ENCODE results near the gene ANKS1B. TPM values are rescaled to one million over a fixed set of nuclear protein-coding genes. Genes with fewer than 3 reads are reported as not detected.
"Not testable (repeated sequence)": the region's sequence is repeated elsewhere in the genome, so short reads cannot be mapped to it uniquely, and the experiment has no call there.

ANKS1B gene
- total RNA-seq, 1 experiment from 2014 or later: 0.54 TPM

DNA sequence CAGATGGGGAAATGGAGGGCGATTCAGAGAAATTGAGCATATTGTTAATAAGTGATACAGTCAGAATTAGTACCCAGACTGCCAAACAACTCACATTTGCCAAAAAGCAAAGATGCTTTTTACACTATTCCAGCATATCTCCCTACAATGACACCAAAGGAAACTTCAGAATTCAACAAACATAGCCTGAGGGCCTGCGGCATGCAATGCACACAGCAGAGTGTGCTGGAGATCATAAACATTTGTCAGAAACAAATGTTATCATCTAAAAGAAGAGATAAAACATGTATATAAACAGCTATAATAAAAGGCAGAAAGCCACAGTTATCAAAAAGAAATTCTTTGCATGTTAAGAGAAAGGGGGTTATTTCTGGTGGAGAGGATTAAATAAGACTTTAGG, 357.3 kb downstream of the ANKS1B start:
- ATAC-seq (no peak), DNase-seq (ENCODE audit: low read depth, low spot score) (no peak)
- no peaks in the 10 kb centered on the region for H3K36me3 ChIP-seq (ENCODE audit: control insufficient read depth in 1 of 2, insufficient read depth in 2 of 2, low read length in 2 of 2)
- H3K4me3 ChIP-seq (replicated peaks in 1 of 2; ENCODE audit: low read depth in 1 of 2, low read length in 2 of 2): no peak overlapping the region
- POLR2A ChIA-PET: no interaction called here
- H2AFZ ChIP-seq (ENCODE audit: low read depth, low read length, poor library complexity, severe bottlenecking): no peak overlapping the region
- H3K9me2 ChIP-seq (ENCODE audit: insufficient read depth): no peaks in the 10 kb centered on the region
- H3K27ac ChIP-seq (ENCODE audit: low read depth, low read length): no peak overlapping the region
- H3K4me2 ChIP-seq (ENCODE audit: low read length): no peak overlapping the region
- no peaks in the 10 kb centered on the region for H3K9me3 ChIP-seq (ENCODE audit: control insufficient read depth in 1 of 2, insufficient read depth in 1 of 2, low read depth in 1 of 2, low read length in 2 of 2)
- H3K27me3 ChIP-seq (ENCODE audit: insufficient read depth, low read length): 0 out of 2 replicates have a peak, but pooled peaks cover 4% of the 10 kb centered on the region
- H3K9ac ChIP-seq (ENCODE audit: low read length): no peak overlapping the region
- H3K4me1 ChIP-seq (ENCODE audit: control insufficient read depth in 1 of 2, insufficient read depth in 2 of 2, low read length in 2 of 2): no peaks in the 10 kb centered on the region
- intact Hi-C loops (cut with micrococcal nuclease): no loop called here
- RAD21 ChIA-PET (ENCODE audit: low non-redundant PET in 1 of 2, low total read pairs in 2 of 2, uncharacterized antibody in 2 of 2, unreplicated experiment in 2 of 2): no interaction called here
- TF ChIP-seq YY1 (IDR thresholded peaks at IDR 0.05; ENCODE audit: extremely low read depth, insufficient replicate concordance, low read depth, low read length): no peak
- BruUV-seq (replicated peaks): no TSS peak
- H4K20me1 ChIP-seq (ENCODE audit: insufficient read depth): no peaks in the 10 kb centered on the region
- CTCF ChIA-PET: no interaction called here
- no peaks in the 10 kb centered on the region for H3K79me2 ChIP-seq (ENCODE audit: insufficient read depth, low read length)

DNA sequence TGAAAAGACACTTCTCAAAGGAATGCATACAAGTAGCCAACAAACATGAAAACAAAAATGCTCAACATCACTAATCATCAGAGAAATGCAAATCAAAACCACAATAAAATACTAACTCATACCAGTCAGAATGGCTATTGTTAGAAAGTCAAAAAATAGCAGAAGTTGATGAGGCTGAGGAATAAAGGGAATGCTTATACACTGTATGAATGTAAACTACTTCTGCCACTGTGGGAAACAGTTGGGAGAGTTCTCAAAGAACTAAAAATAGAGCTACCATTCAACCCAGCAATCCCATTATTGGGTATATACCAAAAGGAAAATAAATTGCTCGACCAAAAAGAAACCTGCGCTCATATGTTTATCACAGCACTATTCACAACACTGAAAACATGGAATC, 360.1 kb downstream of the ANKS1B start:
- H3K9ac ChIP-seq (ENCODE audit: low read length); H3K27ac ChIP-seq (ENCODE audit: low read depth, low read length); H3K9me3 ChIP-seq (ENCODE audit: control insufficient read depth in 1 of 2, insufficient read depth in 1 of 2, low read depth in 1 of 2, low read length in 2 of 2); H3K36me3 ChIP-seq (ENCODE audit: control insufficient read depth in 1 of 2, insufficient read depth in 2 of 2, low read length in 2 of 2); RAD21 ChIA-PET (ENCODE audit: low non-redundant PET in 1 of 2, low total read pairs in 2 of 2, uncharacterized antibody in 2 of 2, unreplicated experiment in 2 of 2); BruUV-seq (replicated peaks); POLR2A ChIA-PET; intact Hi-C loops (cut with micrococcal nuclease); H3K27me3 ChIP-seq (ENCODE audit: insufficient read depth, low read length); H2AFZ ChIP-seq (ENCODE audit: low read depth, low read length, poor library complexity, severe bottlenecking); H3K9me2 ChIP-seq (ENCODE audit: insufficient read depth); ATAC-seq; H3K4me3 ChIP-seq (replicated peaks in 1 of 2; ENCODE audit: low read depth in 1 of 2, low read length in 2 of 2); H3K79me2 ChIP-seq (ENCODE audit: insufficient read depth, low read length); H3K4me2 ChIP-seq (ENCODE audit: low read length); CTCF ChIA-PET; DNase-seq (ENCODE audit: low read depth, low spot score); H3K4me1 ChIP-seq (ENCODE audit: control insufficient read depth in 1 of 2, insufficient read depth in 2 of 2, low read length in 2 of 2); H4K20me1 ChIP-seq (ENCODE audit: insufficient read depth): not testable (repeated sequence)

DNA sequence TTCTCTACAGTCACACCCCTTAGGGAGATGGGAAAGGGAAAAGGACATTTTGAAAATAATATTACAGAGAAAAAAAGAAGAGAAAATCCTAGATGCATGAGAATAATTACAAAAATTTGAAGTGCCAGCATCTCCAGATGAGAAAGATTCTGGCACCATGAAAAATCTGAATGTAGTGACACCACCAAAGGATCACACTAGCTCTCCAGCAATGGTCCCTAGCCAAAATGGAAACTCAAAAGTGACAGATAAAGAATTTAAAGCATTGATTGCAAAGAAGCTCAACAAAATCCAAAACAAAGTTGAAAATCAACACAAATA, 364.6 kb downstream of the ANKS1B start:
- H3K79me2 ChIP-seq (ENCODE audit: insufficient read depth, low read length): no peaks in the 10 kb centered on the region
- no TSS peak for BruUV-seq (replicated peaks)
- ChIA-PET POLR2A (no interaction called here), CTCF (interaction anchor here (1.0 to 2.7 kb wide), 4 partner anchors 230 to 577 kb away, joined by 3 to 11 read pairs (median 4); no protein-coding TSS in a partner anchor), RAD21 (ENCODE audit: low non-redundant PET in 1 of 2, low total read pairs in 2 of 2, uncharacterized antibody in 2 of 2, unreplicated experiment in 2 of 2) (no interaction called here)
- H3K4me3 ChIP-seq (replicated peaks in 1 of 2; ENCODE audit: low read depth in 1 of 2, low read length in 2 of 2): no peak overlapping the region
- no peak overlapping the region for H3K9ac ChIP-seq (ENCODE audit: low read length)
- no peak overlapping the region for H2AFZ ChIP-seq (ENCODE audit: low read depth, low read length, poor library complexity, severe bottlenecking)
- H3K9me3 ChIP-seq (ENCODE audit: control insufficient read depth in 1 of 2, insufficient read depth in 1 of 2, low read depth in 1 of 2, low read length in 2 of 2): no peaks in the 10 kb centered on the region
- intact Hi-C loops (cut with micrococcal nuclease): loop anchor here (1.0 kb wide), 2 partner anchors 233 to 577 kb away; no protein-coding TSS in a partner anchor
- no peaks in the 10 kb centered on the region for H3K27me3 ChIP-seq (ENCODE audit: insufficient read depth, low read length)
- no peaks in the 10 kb centered on the region for H3K4me1 ChIP-seq (ENCODE audit: control insufficient read depth in 1 of 2, insufficient read depth in 2 of 2, low read length in 2 of 2)
- H3K4me2 ChIP-seq (ENCODE audit: low read length): no peak overlapping the region
- H4K20me1 ChIP-seq (ENCODE audit: insufficient read depth): no peaks in the 10 kb centered on the region
- DNase-seq (ENCODE audit: low read depth, low spot score) (no peak), ATAC-seq (no peak)
- no peaks in the 10 kb centered on the region for H3K9me2 ChIP-seq (ENCODE audit: insufficient read depth)
- no peaks in the 10 kb centered on the region for H3K36me3 ChIP-seq (ENCODE audit: control insufficient read depth in 1 of 2, insufficient read depth in 2 of 2, low read length in 2 of 2)
- no peak overlapping the region for H3K27ac ChIP-seq (ENCODE audit: low read depth, low read length)
- TF ChIP-seq CEBPB (IDR thresholded peaks at IDR 0.05; ENCODE audit: low read depth) (no peak), CBX3 (IDR thresholded peaks at IDR 0.05; ENCODE audit: low read depth) (no peak), SP1 (IDR thresholded peaks at IDR 0.05; ENCODE audit: low read depth) (no peak), SIN3A (IDR thresholded peaks at IDR 0.05; ENCODE audit: low read depth) (no peak), YY1 (IDR thresholded peaks at IDR 0.05; ENCODE audit: extremely low read depth, insufficient replicate concordance, low read depth, low read length) (no peak), POLR2AphosphoS5 (IDR thresholded peaks at IDR 0.05; ENCODE audit: low read depth, low read length) (no peak), ELF1 (IDR thresholded peaks at IDR 0.05; ENCODE audit: borderline replicate concordance, low read depth) (no peak)
- TF ChIP-seq, protein P1, sequence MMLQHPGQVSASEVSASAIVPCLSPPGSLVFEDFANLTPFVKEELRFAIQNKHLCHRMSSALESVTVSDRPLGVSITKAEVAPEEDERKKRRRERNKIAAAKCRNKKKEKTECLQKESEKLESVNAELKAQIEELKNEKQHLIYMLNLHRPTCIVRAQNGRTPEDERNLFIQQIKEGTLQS (IDR thresholded peaks at IDR 0.05): no peak
- TF ChIP-seq, protein P2, sequence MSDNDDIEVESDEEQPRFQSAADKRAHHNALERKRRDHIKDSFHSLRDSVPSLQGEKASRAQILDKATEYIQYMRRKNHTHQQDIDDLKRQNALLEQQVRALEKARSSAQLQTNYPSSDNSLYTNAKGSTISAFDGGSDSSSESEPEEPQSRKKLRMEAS (IDR thresholded peaks at IDR 0.05): no peak
- TF ChIP-seq, protein P3, sequence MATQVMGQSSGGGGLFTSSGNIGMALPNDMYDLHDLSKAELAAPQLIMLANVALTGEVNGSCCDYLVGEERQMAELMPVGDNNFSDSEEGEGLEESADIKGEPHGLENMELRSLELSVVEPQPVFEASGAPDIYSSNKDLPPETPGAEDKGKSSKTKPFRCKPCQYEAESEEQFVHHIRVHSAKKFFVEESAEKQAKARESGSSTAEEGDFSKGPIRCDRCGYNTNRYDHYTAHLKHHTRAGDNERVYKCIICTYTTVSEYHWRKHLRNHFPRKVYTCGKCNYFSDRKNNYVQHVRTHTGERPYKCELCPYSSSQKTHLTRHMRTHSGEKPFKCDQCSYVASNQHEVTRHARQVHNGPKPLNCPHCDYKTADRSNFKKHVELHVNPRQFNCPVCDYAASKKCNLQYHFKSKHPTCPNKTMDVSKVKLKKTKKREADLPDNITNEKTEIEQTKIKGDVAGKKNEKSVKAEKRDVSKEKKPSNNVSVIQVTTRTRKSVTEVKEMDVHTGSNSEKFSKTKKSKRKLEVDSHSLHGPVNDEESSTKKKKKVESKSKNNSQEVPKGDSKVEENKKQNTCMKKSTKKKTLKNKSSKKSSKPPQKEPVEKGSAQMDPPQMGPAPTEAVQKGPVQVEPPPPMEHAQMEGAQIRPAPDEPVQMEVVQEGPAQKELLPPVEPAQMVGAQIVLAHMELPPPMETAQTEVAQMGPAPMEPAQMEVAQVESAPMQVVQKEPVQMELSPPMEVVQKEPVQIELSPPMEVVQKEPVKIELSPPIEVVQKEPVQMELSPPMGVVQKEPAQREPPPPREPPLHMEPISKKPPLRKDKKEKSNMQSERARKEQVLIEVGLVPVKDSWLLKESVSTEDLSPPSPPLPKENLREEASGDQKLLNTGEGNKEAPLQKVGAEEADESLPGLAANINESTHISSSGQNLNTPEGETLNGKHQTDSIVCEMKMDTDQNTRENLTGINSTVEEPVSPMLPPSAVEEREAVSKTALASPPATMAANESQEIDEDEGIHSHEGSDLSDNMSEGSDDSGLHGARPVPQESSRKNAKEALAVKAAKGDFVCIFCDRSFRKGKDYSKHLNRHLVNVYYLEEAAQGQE (IDR thresholded peaks at IDR 0.05; ENCODE audit: low read depth): no peak

Data from HCT116 (cell line).